ENCODE results near the gene CUEDC2. TPM values are rescaled to one million over a fixed set of nuclear protein-coding genes. Genes with fewer than 3 reads are reported as not detected.
A peak's percentile ranks its signal among the peaks of the same experiment; 100 is the strongest.

Gene CUEDC2
- total and polyA plus RNA-seq, 2 donors (not counting 1 experiment from before 2014, with no cell fraction given) = 60.8 to 62.3 TPM

GRCh38 chr10:102413806-102414561 lies 18.4 kb downstream of the CUEDC2 start:
- no peaks in the 10 kb centered on the region for H3K9me3 ChIP-seq (ENCODE audit: control insufficient read depth, insufficient read depth, low read depth, low read length)
- no peaks in the 10 kb centered on the region for H3K79me2 ChIP-seq (ENCODE audit: control insufficient read depth, insufficient read depth, low read length)
- H3K4me1 ChIP-seq (ENCODE audit: control insufficient read depth, extremely low read depth, insufficient read depth, low read length) = no peaks in the 10 kb centered on the region
- H2AFZ ChIP-seq (ENCODE audit: low read length) = no peak overlapping the region
- H3K9ac ChIP-seq (ENCODE audit: insufficient read depth, low read length) = no peak overlapping the region
- no peak for DNase-seq (ENCODE audit: low read depth in 2 of 2)
- TF ChIP-seq EZH2 (IDR thresholded peaks at IDR 0.05; ENCODE audit: low read length, missing control alignments) = no peak
- TF ChIP-seq CTCF (conservative IDR thresholded peaks at IDR 0.05 in 1 of 2, IDR thresholded peaks at IDR 0.05 in 1 of 2; ENCODE audit: low read depth in 1 of 2, low read length in 2 of 2) = no peak
- H3K36me3 ChIP-seq (ENCODE audit: control insufficient read depth, insufficient read depth, low read length) = no peaks in the 10 kb centered on the region
- H3K27me3 ChIP-seq (ENCODE audit: control insufficient read depth, insufficient read depth, low read length) = peaks cover 65% of the 10 kb centered on the region
- H3K4me3 ChIP-seq (replicated peaks in 1 of 4; ENCODE audit: control extremely low read depth in 1 of 4, insufficient read depth in 1 of 4, low read depth in 3 of 4, low read length in 4 of 4) = no peak overlapping the region
- H3K27ac ChIP-seq (ENCODE audit: insufficient read depth, low read length) = no peak overlapping the region
- H3K4me2 ChIP-seq (ENCODE audit: extremely low read depth, insufficient read depth, low read length) = no peak overlapping the region
- H4K20me1 ChIP-seq (ENCODE audit: control insufficient read depth, extremely low read depth, insufficient read depth, low read length) = no peaks in the 10 kb centered on the region

- TF ChIP-seq EZH2 (IDR thresholded peaks at IDR 0.05; ENCODE audit: low read length, missing control alignments) (no peak), CTCF (conservative IDR thresholded peaks at IDR 0.05 in 1 of 2, IDR thresholded peaks at IDR 0.05 in 1 of 2; ENCODE audit: low read depth in 1 of 2, low read length in 2 of 2) (no peak)
- DNase-seq (ENCODE audit: low read depth in 2 of 2) = no peak
- Histone ChIP-seq H3K27me3 (ENCODE audit: control insufficient read depth, insufficient read depth, low read length) (peaks cover 66% of the 10 kb centered on the region), H3K4me1 (ENCODE audit: control insufficient read depth, extremely low read depth, insufficient read depth, low read length) (no peaks in the 10 kb centered on the region), H3K9me3 (ENCODE audit: control insufficient read depth, insufficient read depth, low read depth, low read length) (no peaks in the 10 kb centered on the region), H3K79me2 (ENCODE audit: control insufficient read depth, insufficient read depth, low read length) (no peaks in the 10 kb centered on the region), H3K27ac (ENCODE audit: insufficient read depth, low read length) (no peak overlapping the region), H3K4me2 (ENCODE audit: extremely low read depth, insufficient read depth, low read length) (no peak overlapping the region), H3K36me3 (ENCODE audit: control insufficient read depth, insufficient read depth, low read length) (no peaks in the 10 kb centered on the region), H3K9ac (ENCODE audit: insufficient read depth, low read length) (no peak overlapping the region), H3K4me3 (replicated peaks in 1 of 4; ENCODE audit: control extremely low read depth in 1 of 4, insufficient read depth in 1 of 4, low read depth in 3 of 4, low read length in 4 of 4) (no peak overlapping the region), H2AFZ (ENCODE audit: low read length) (no peak overlapping the region), H4K20me1 (ENCODE audit: control insufficient read depth, extremely low read depth, insufficient read depth, low read length) (no peaks in the 10 kb centered on the region)
Measured at GRCh38 chr10:102413053-102413705, 19.2 kb downstream of the CUEDC2 start.

- no peaks in the 10 kb centered on the region for H3K9me3 ChIP-seq (ENCODE audit: control insufficient read depth, insufficient read depth, low read depth, low read length)
- H3K4me2 ChIP-seq (ENCODE audit: extremely low read depth, insufficient read depth, low read length) = no peak overlapping the region
- H3K4me3 ChIP-seq (replicated peaks in 1 of 4; ENCODE audit: control extremely low read depth in 1 of 4, insufficient read depth in 1 of 4, low read depth in 3 of 4, low read length in 4 of 4) = no peak overlapping the region
- no peak overlapping the region for H3K27ac ChIP-seq (ENCODE audit: insufficient read depth, low read length)
- H3K27me3 ChIP-seq (ENCODE audit: control insufficient read depth, insufficient read depth, low read length) = peaks cover 71% of the 10 kb centered on the region
- no peaks in the 10 kb centered on the region for H3K79me2 ChIP-seq (ENCODE audit: control insufficient read depth, insufficient read depth, low read length)
- no peak overlapping the region for H3K9ac ChIP-seq (ENCODE audit: insufficient read depth, low read length)
- no peaks in the 10 kb centered on the region for H3K36me3 ChIP-seq (ENCODE audit: control insufficient read depth, insufficient read depth, low read length)
- no peak for DNase-seq (ENCODE audit: low read depth in 2 of 2)
- TF ChIP-seq CTCF (conservative IDR thresholded peaks at IDR 0.05 in 1 of 2, IDR thresholded peaks at IDR 0.05 in 1 of 2; ENCODE audit: low read depth in 1 of 2, low read length in 2 of 2) (no peak), EZH2 (IDR thresholded peaks at IDR 0.05; ENCODE audit: low read length, missing control alignments) (peak; percentile 8)
- no peaks in the 10 kb centered on the region for H4K20me1 ChIP-seq (ENCODE audit: control insufficient read depth, extremely low read depth, insufficient read depth, low read length)
- no peak overlapping the region for H2AFZ ChIP-seq (ENCODE audit: low read length)
- no peaks in the 10 kb centered on the region for H3K4me1 ChIP-seq (ENCODE audit: control insufficient read depth, extremely low read depth, insufficient read depth, low read length)
Measured at GRCh38 chr10:102412293-102412692, 20.1 kb downstream of the CUEDC2 start.

Data from fibroblast of lung (primary cell).